Ishikawa (cell line): ENCODE data around the gene KIRREL3.

ENCODE experiments used
- CREB1 ChIP-seq: IDR thresholded peaks from 2 replicates; pipeline ENCODE4 v1.6.1; 2012; ENCODE audit warnings: low read depth
- EGR1 ChIP-seq: IDR thresholded peaks from 2 replicates; pipeline ENCODE4 v1.6.1; 2012
- REST ChIP-seq: IDR thresholded peaks from 2 replicates; pipeline ENCODE4 v1.6.1; 2012; ENCODE audit warnings: low read depth, mild to moderate bottlenecking
- USF1 ChIP-seq: IDR thresholded peaks from 2 replicates; pipeline ENCODE4 v1.6.1; 2012

GRCh38 chr11:126433244-126433846, 567.2 kb downstream of the KIRREL3 start:
- TF ChIP-seq EGR1 (no peak), USF1 (no peak), REST (no peak), CREB1 (no peak)
